Small intestine (tissue), 7 donors: ENCODE data around the gene EEFSEC. TPM values are rescaled to one million over a fixed set of nuclear protein-coding genes. Genes with fewer than 3 reads are reported as not detected.

ENCODE experiments used
- DNase-seq, 2 donors: peaks; one replicate each; pipeline versions ENCODE4 v3.0.0 to v3.0.0-alpha.2; 2013
- FAIRE-seq: peaks from 2 replicates; lab custom pipeline; 2012; peaks lifted over from hg19 to GRCh38; lab: Jason Lieb, UNC
- H3K27ac ChIP-seq, 3 donors: one replicate each; pipeline ENCODE4 v1.5.1; 2013; ENCODE audit warnings: low read length in 2 of 3, mild to moderate bottlenecking in 2 of 3, control low read depth in 1 of 3, inconsistent platforms in 1 of 3, low read depth in 1 of 3, moderate library complexity in 1 of 3
- H3K27me3 ChIP-seq, 3 donors: one replicate each; pipeline ENCODE4 v1.6.1; 2013; ENCODE audit warnings: low read length in 3 of 3, inconsistent platforms in 1 of 3; ENCODE audit not compliant: control insufficient read depth in 3 of 3, insufficient read depth in 3 of 3
- H3K36me3 ChIP-seq, 3 donors: one replicate each; pipeline ENCODE4 v1.6.1; 2013; ENCODE audit warnings: low read length in 3 of 3, inconsistent platforms in 1 of 3, low read depth in 1 of 3, mild to moderate bottlenecking in 1 of 3, moderate library complexity in 1 of 3; ENCODE audit not compliant: control insufficient read depth in 3 of 3, insufficient read depth in 2 of 3
- H3K4me1 ChIP-seq, 3 donors: one replicate each; pipeline ENCODE4 v1.6.1; 2013; ENCODE audit warnings: low read length in 2 of 3, inconsistent platforms in 1 of 3, low read depth in 1 of 3, mild to moderate bottlenecking in 1 of 3, moderate library complexity in 1 of 3; ENCODE audit not compliant: control insufficient read depth in 3 of 3, insufficient read depth in 2 of 3
- H3K4me3 ChIP-seq, 3 donors: one replicate each; pipeline ENCODE4 v1.5.1; 2013; ENCODE audit warnings: low read length in 3 of 3, control low read depth in 1 of 3, inconsistent platforms in 1 of 3, low read depth in 1 of 3, mild to moderate bottlenecking in 1 of 3, moderate library complexity in 1 of 3
- H3K9me3 ChIP-seq, 2 donors: one replicate each; pipeline ENCODE4 v1.6.1; 2013; ENCODE audit warnings: low read depth in 1 of 2, low read length in 1 of 2; ENCODE audit not compliant: control insufficient read depth in 2 of 2, insufficient read depth in 1 of 2
- WGBS, 3 donors: extraction: QIAGEN DNeasy Blood & Tissue Kit; methylation state at CpG; one replicate each; pipeline ENCODE4 v1.1.7; 2013; 5-methylcytosine and 5-hydroxymethylcytosine counted together
- polyA plus RNA-seq, 4 donors: library from polyadenylated mRNA; stranded (reverse) in 3 of 4; unstranded in 1 of 4; fragments of 200-250 nt in 3 of 4; fragments of 120-200 nt in 1 of 4; gene quantifications; one replicate each; pipeline versions ENCODE4 v1.2.1 to v1.2.3, GENCODE V29; 2013
- donor health status: healthy with polysubstance abuse.
- donor health status: control.
- donor health status: control.
- donor health status: Bipolar disorder and iron deficiency.
- donor health status: healthy.

The EEFSEC gene
- polyA plus RNA-seq, 4 donors: 4.9 to 29.0 (median 10.2) TPM

GRCh38 chr3:128340198-128340903, 187.1 kb downstream of the EEFSEC start:
- H3K4me3 ChIP-seq: no peak overlapping the region
- no peaks in the 10 kb centered on the region for H3K9me3 ChIP-seq
- no peak overlapping the region for H3K27ac ChIP-seq
- FAIRE-seq: no peak
- 74 to 90% (median 88%) methylated on average over 2 of the region's 2 CpGs for WGBS, 3 donors
- DNase-seq: no peak
- H3K36me3 ChIP-seq: peaks cover 0 to 53% (median 0%) of the 10 kb centered on the region in 3 donors
- H3K4me1 ChIP-seq: peaks cover 0 to 26% (median 6%) of the 10 kb centered on the region in 3 donors
- no peaks in the 10 kb centered on the region for H3K27me3 ChIP-seq

- DNase-seq (no peak), FAIRE-seq (no peak)
- Histone ChIP-seq H3K27ac (no peak overlapping the region), H3K9me3 (no peaks in the 10 kb centered on the region), H3K27me3 (no peaks in the 10 kb centered on the region), H3K4me1 (peaks cover 0 to 26% (median 6%) of the 10 kb centered on the region in 3 donors), H3K4me3 (no peak overlapping the region), H3K36me3 (peaks cover 0 to 53% (median 0%) of the 10 kb centered on the region in 3 donors)
- 95 to 96% (median 96%) methylated on average over 13 of the region's 13 CpGs for WGBS, 3 donors
These were observed 187.7 kb downstream of the EEFSEC start for GRCh38 chr3:128340904-128341555.

- WGBS, 3 donors: 96 to 98% (median 98%) methylated on average over 12 of the region's 12 CpGs
- Histone ChIP-seq H3K27ac (no peak overlapping the region), H3K27me3 (no peaks in the 10 kb centered on the region), H3K9me3 (no peaks in the 10 kb centered on the region), H3K4me1 (peaks cover 0 to 26% (median 6%) of the 10 kb centered on the region in 3 donors), H3K36me3 (peaks cover 0 to 49% (median 0%) of the 10 kb centered on the region in 3 donors), H3K4me3 (no peak overlapping the region)
- DNase-seq: no peak
- FAIRE-seq: no peak
These were observed 188.5 kb downstream of the EEFSEC start for GRCh38 chr3:128341659-128342395.

GRCh38 chr3:128342701-128343180, 189.5 kb downstream of the EEFSEC start:
- H3K27me3 ChIP-seq: no peaks in the 10 kb centered on the region
- H3K27ac ChIP-seq: no peak overlapping the region
- H3K36me3 ChIP-seq: peaks cover 0 to 41% (median 0%) of the 10 kb centered on the region in 3 donors
- H3K4me1 ChIP-seq: peaks cover 0 to 26% (median 6%) of the 10 kb centered on the region in 3 donors
- no peaks in the 10 kb centered on the region for H3K9me3 ChIP-seq
- no peak for DNase-seq
- FAIRE-seq: no peak
- H3K4me3 ChIP-seq: no peak overlapping the region
- 93 to 99% (median 98%) methylated on average over 7 to 8 of the region's 8 CpGs for WGBS, 3 donors

GRCh38 chr3:128343287-128344051, 190.2 kb downstream of the EEFSEC start:
- FAIRE-seq (no peak), DNase-seq (peak; percentile 65 to 89)
- Histone ChIP-seq H3K36me3 (peaks cover 0 to 34% (median 0%) of the 10 kb centered on the region in 3 donors), H3K27ac (peak overlapping the region in 2 of 3 donors; percentile 5 to 76), H3K9me3 (no peaks in the 10 kb centered on the region), H3K27me3 (no peaks in the 10 kb centered on the region), H3K4me3 (no peak overlapping the region), H3K4me1 (peaks cover 0 to 26% (median 6%) of the 10 kb centered on the region in 3 donors)
- WGBS, 3 donors: 49 to 66% (median 52%) methylated on average over 5 to 6 of the region's 6 CpGs

GRCh38 chr3:128344052-128344735, 190.9 kb downstream of the EEFSEC start:
- no peak for FAIRE-seq
- Histone ChIP-seq H3K9me3 (no peaks in the 10 kb centered on the region), H3K27ac (peak overlapping the region in 2 of 3 donors; percentile 5 to 76), H3K36me3 (peaks cover 0 to 31% (median 0%) of the 10 kb centered on the region in 3 donors), H3K4me3 (no peak overlapping the region), H3K27me3 (no peaks in the 10 kb centered on the region), H3K4me1 (peaks cover 0 to 28% (median 6%) of the 10 kb centered on the region in 3 donors)
- WGBS, 3 donors: 82 to 88% (median 86%) methylated on average over 6 of the region's 6 CpGs
- peak; percentile 26 to 41 for DNase-seq

GRCh38 chr3:128345196-128345595, 191.9 kb downstream of the EEFSEC start:
- DNase-seq (no peak), FAIRE-seq (no peak)
- H3K4me3 ChIP-seq: no peak overlapping the region
- no peak overlapping the region for H3K27ac ChIP-seq
- WGBS, 3 donors: 94 to 98% (median 96%) methylated on average over 4 of the region's 4 CpGs
- H3K4me1 ChIP-seq: peaks cover 0 to 27% (median 6%) of the 10 kb centered on the region in 3 donors
- H3K36me3 ChIP-seq: peaks cover 0 to 38% (median 0%) of the 10 kb centered on the region in 3 donors
- no peaks in the 10 kb centered on the region for H3K9me3 ChIP-seq
- H3K27me3 ChIP-seq: no peaks in the 10 kb centered on the region
